GM12878 (cell line): Measurements from ENCODE around the gene GAL3ST2. TPM values are rescaled to one million over a fixed set of nuclear protein-coding genes. Genes with fewer than 3 reads are reported as not detected.

Experiments
- CBX3 ChIP-seq: fragments of 200-600 bp; sonication (generic); IDR thresholded peaks from 2 replicates; pipeline ENCODE4 v1.6.1; 2016; ENCODE audit warnings: low read depth, borderline replicate concordance
- DPF2 ChIP-seq: fragments of 450-650 bp; IDR thresholded peaks from 2 replicates; pipeline ENCODE4 v1.6.1; 2017; ENCODE audit warnings: mild to moderate bottlenecking
- EED ChIP-seq: sonication (generic); IDR thresholded peaks from 2 replicates; pipeline ENCODE4 v1.6.1; 2016; ENCODE audit warnings: antibody characterized with exemption, low read depth
- ETV6 ChIP-seq, 2 experiments: fragments of 450-650 bp in 1 of 2; IDR thresholded peaks in 1 of 2; conservative IDR thresholded peaks in 1 of 2; 2 replicates each; pipeline ENCODE4 v1.6.1; 2014; ENCODE audit warnings: antibody characterized with exemption in 1 of 2, borderline replicate concordance in 1 of 2, low read depth in 1 of 2, mild to moderate bottlenecking in 1 of 2, moderate library complexity in 1 of 2
- FOS ChIP-seq: IDR thresholded peaks from 3 replicates; pipeline ENCODE4 v1.6.1; 2011; ENCODE audit warnings: borderline replicate concordance; ENCODE audit not compliant: insufficient read length; ENCODE audit errors: extremely low read depth
- FOXK2 ChIP-seq: fragments of 450-650 bp; IDR thresholded peaks from 2 replicates; pipeline ENCODE4 v1.6.1; 2017; ENCODE audit warnings: mild to moderate bottlenecking, moderate library complexity
- KLF5 ChIP-seq: fragments of 450-650 bp; IDR thresholded peaks from 2 replicates; pipeline ENCODE4 v1.6.1; 2014; ENCODE audit warnings: mild to moderate bottlenecking; ENCODE audit not compliant: partially characterized antibody
- MEF2B ChIP-seq: fragments of 450-650 bp; IDR thresholded peaks from 2 replicates; pipeline ENCODE4 v1.6.1; 2018; ENCODE audit warnings: mild to moderate bottlenecking, moderate library complexity; ENCODE audit not compliant: partially characterized antibody, poor library complexity, severe bottlenecking
- MTA2 ChIP-seq: fragments of 450-650 bp; IDR thresholded peaks from 2 replicates; pipeline ENCODE4 v1.6.1; 2016; ENCODE audit warnings: low read depth, mild to moderate bottlenecking, moderate library complexity
- POU2F2 ChIP-seq: IDR thresholded peaks from 3 replicates; pipeline ENCODE4 v1.6.1; 2011; ENCODE audit warnings: low read depth, mild to moderate bottlenecking, low read length, borderline replicate concordance
- RB1 ChIP-seq: fragments of 450-650 bp; formaldehyde crosslinking; IDR thresholded peaks from 2 replicates; pipeline ENCODE4 v1.6.1; 2017; ENCODE audit warnings: mild to moderate bottlenecking, borderline replicate concordance
- RUNX3 ChIP-seq: IDR thresholded peaks from 2 replicates; pipeline ENCODE4 v1.6.1; 2012; ENCODE audit warnings: low read length, inconsistent platforms
- TBL1XR1 ChIP-seq: IDR thresholded peaks from 2 replicates; pipeline ENCODE4 v1.6.1; 2012; ENCODE audit warnings: low read depth, low read length, improper control_type of control experiment
- YBX1 ChIP-seq: fragments of 450-650 bp; IDR thresholded peaks from 2 replicates; pipeline ENCODE4 v1.6.1; 2016; ENCODE audit warnings: antibody characterized with exemption
- ZBED1 ChIP-seq: IDR thresholded peaks from 2 replicates; pipeline ENCODE4 v1.6.1; 2016; ENCODE audit warnings: borderline replicate concordance
- ZNF274 ChIP-seq: IDR thresholded peaks from one replicate; pipeline ENCODE4 v1.8.0; 2011; ENCODE audit not compliant: insufficient read length, insufficient read depth
- polyA plus RNA-seq, 11 experiments: library from polyadenylated mRNA; depleted of rRNA in 4 of 11; unstranded in 6 of 11; stranded (reverse) in 5 of 11; fragments of >200 nt; fragmentation: Nextera tagmentation in 4 of 11; fragmentation: Illumina TruSeq in 1 of 11; extraction: Ambion mirVana in 4 of 11; extraction: Trizol in 1 of 11; gene quantifications; 1 replicate in 1 of 11; 2 replicates in 10 of 11; pipeline versions ENCODE4 v1.2.1 to v1.2.3, GENCODE V29; 2011 to 2016; ENCODE audit warnings: inconsistent platforms in 2 of 11, missing spikeins in 2 of 11, low read depth in 1 of 11
- total RNA-seq, 4 experiments: library from RNA; depleted of rRNA in 3 of 4; stranded (reverse); fragments of >200 nt in 3 of 4; fragmentation: Illumina TruSeq in 1 of 4; extraction: Trizol in 1 of 4; gene quantifications; 2 replicates each; pipeline versions ENCODE4 v1.2.1 to v1.2.3, GENCODE V29; 2013 to 2021
- TF ChIP-seq, protein P1 (sequence below): fragments of 450-650 bp; formaldehyde crosslinking; IDR thresholded peaks from 2 replicates; pipeline ENCODE4 v1.5.0; 2022; ENCODE audit warnings: mild to moderate bottlenecking, missing genetic modification characterization
- TF ChIP-seq, protein P2 (sequence below): fragments of 150-350 bp; IDR thresholded peaks from 2 replicates; pipeline ENCODE4 v1.6.1; 2016; ENCODE audit warnings: low read depth, low read length
- TF ChIP-seq, protein P3 (sequence below): fragments of 450-650 bp; formaldehyde crosslinking; IDR thresholded peaks from 2 replicates; pipeline ENCODE4 v1.4.0; 2020; ENCODE audit warnings: mild to moderate bottlenecking, moderate library complexity

The GAL3ST2 gene
- total and polyA plus RNA-seq, 10 of the 15 experiments (the other 5 are each of a cell fraction or from before 2014, with no cell fraction given) = 0.09 to 0.36 (median 0.11) TPM; not detected in 7

DNA sequence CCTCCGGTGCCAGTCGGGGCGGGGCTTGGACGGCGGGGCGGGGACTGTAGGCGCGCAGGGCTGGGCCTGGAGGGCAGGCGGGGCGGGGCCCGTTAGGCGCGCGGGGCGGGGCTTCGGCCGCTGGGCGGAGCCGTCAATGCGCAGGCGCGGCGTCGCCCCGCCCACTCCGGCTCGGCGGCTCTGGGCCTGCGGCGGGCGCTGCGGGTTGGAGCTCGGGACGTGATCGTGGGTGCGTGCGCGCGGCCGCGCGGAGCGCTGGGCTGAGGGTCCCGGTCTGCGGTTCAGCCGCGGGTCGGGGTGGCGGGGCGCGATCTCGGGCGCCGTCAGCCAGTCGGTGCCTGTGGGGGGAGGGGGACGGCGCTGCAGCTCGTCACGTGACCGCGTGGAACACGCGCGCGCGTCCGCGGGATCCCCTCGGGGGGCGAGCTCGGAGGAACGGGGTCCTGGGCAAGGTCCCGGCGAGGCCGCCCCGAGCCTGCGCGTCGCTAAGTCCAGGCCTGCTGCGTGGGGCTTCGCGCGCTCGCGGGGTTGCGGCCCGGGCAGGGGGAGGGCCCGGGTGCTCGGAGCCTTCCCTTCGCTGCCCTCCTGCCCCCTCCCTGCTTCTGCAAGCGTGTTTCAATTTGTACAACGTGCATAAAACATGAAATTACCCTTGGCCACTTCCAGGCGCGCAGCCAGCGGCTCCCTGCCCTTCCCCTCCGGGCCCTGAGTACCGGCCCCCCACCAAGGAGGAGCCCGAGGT, 42.0 kb upstream of the GAL3ST2 start, which contains the start of gene D2HGDH (continued):
- TF ChIP-seq EED (no peak), ZBED1 (no peak), TBL1XR1 (no peak), FOXK2 (no peak), MEF2B (no peak), RUNX3 (peak; percentile 44; the same call in 1 of the 2 replicates), RB1 (no peak; the same call in 1 of the 2 replicates), ZNF274 (no peak), DPF2 (peak; percentile 95), YBX1 (no peak), CBX3 (no peak), MTA2 (no peak), KLF5 (no peak), POU2F2 (no peak), ETV6 (conservative IDR thresholded peaks at IDR 0.05 in 1 of 2, IDR thresholded peaks at IDR 0.05 in 1 of 2; ENCODE audit: borderline replicate concordance in 1 of 2, low read depth in 1 of 2) (no peak), FOS (no peak)
- TF ChIP-seq, protein P1, sequence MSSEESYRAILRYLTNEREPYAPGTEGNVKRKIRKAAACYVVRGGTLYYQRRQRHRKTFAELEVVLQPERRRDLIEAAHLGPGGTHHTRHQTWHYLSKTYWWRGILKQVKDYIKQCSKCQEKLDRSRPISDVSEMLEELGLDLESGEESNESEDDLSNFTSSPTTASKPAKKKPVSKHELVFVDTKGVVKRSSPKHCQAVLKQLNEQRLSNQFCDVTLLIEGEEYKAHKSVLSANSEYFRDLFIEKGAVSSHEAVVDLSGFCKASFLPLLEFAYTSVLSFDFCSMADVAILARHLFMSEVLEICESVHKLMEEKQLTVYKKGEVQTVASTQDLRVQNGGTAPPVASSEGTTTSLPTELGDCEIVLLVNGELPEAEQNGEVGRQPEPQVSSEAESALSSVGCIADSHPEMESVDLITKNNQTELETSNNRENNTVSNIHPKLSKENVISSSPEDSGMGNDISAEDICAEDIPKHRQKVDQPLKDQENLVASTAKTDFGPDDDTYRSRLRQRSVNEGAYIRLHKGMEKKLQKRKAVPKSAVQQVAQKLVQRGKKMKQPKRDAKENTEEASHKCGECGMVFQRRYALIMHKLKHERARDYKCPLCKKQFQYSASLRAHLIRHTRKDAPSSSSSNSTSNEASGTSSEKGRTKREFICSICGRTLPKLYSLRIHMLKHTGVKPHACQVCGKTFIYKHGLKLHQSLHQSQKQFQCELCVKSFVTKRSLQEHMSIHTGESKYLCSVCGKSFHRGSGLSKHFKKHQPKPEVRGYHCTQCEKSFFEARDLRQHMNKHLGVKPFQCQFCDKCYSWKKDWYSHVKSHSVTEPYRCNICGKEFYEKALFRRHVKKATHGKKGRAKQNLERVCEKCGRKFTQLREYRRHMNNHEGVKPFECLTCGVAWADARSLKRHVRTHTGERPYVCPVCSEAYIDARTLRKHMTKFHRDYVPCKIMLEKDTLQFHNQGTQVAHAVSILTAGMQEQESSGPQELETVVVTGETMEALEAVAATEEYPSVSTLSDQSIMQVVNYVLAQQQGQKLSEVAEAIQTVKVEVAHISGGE (CRISPR knock-in tag) = no peak
- TF ChIP-seq, protein P2, sequence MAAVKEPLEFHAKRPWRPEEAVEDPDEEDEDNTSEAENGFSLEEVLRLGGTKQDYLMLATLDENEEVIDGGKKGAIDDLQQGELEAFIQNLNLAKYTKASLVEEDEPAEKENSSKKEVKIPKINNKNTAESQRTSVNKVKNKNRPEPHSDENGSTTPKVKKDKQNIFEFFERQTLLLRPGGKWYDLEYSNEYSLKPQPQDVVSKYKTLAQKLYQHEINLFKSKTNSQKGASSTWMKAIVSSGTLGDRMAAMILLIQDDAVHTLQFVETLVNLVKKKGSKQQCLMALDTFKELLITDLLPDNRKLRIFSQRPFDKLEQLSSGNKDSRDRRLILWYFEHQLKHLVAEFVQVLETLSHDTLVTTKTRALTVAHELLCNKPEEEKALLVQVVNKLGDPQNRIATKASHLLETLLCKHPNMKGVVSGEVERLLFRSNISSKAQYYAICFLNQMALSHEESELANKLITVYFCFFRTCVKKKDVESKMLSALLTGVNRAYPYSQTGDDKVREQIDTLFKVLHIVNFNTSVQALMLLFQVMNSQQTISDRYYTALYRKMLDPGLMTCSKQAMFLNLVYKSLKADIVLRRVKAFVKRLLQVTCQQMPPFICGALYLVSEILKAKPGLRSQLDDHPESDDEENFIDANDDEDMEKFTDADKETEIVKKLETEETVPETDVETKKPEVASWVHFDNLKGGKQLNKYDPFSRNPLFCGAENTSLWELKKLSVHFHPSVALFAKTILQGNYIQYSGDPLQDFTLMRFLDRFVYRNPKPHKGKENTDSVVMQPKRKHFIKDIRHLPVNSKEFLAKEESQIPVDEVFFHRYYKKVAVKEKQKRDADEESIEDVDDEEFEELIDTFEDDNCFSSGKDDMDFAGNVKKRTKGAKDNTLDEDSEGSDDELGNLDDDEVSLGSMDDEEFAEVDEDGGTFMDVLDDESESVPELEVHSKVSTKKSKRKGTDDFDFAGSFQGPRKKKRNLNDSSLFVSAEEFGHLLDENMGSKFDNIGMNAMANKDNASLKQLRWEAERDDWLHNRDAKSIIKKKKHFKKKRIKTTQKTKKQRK = no peak
- TF ChIP-seq, protein P3, sequence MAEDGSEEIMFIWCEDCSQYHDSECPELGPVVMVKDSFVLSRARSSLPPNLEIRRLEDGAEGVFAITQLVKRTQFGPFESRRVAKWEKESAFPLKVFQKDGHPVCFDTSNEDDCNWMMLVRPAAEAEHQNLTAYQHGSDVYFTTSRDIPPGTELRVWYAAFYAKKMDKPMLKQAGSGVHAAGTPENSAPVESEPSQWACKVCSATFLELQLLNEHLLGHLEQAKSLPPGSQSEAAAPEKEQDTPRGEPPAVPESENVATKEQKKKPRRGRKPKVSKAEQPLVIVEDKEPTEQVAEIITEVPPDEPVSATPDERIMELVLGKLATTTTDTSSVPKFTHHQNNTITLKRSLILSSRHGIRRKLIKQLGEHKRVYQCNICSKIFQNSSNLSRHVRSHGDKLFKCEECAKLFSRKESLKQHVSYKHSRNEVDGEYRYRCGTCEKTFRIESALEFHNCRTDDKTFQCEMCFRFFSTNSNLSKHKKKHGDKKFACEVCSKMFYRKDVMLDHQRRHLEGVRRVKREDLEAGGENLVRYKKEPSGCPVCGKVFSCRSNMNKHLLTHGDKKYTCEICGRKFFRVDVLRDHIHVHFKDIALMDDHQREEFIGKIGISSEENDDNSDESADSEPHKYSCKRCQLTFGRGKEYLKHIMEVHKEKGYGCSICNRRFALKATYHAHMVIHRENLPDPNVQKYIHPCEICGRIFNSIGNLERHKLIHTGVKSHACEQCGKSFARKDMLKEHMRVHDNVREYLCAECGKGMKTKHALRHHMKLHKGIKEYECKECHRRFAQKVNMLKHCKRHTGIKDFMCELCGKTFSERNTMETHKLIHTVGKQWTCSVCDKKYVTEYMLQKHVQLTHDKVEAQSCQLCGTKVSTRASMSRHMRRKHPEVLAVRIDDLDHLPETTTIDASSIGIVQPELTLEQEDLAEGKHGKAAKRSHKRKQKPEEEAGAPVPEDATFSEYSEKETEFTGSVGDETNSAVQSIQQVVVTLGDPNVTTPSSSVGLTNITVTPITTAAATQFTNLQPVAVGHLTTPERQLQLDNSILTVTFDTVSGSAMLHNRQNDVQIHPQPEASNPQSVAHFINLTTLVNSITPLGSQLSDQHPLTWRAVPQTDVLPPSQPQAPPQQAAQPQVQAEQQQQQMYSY (CRISPR knock-in tag) = peak; percentile 74
